ENCODE data around the gene BRPF1.

BRPF1 gene

DNA sequence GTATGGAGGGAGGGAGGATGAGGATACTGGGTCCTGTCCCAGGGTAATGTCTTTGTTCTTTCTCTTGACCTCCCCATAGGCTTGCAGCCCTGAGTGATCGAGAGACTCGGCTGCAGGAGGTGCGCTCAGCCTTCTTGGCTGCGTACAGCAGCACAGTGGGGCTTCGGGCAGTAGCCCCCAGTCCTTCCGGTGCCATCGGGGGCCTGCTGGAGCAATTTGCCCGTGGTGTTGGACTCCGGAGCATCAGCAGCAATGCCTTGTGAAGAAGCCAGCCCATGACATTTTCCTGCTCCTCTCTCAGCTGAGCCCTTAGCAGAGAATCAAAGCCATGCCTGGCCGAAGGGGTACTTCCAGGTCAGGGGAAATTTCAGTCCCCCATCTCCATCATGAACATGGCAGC, 29.8 kb upstream of the BRPF1 start:
- Histone ChIP-seq H2AFZ (ENCODE audit: low read length, unreplicated experiment) (no peak overlapping the region), H3K36me3 (ENCODE audit: insufficient read depth, low read length) (no peaks in the 10 kb centered on the region), H3K4me1 (ENCODE audit: control insufficient read depth, insufficient read depth, low read length, unreplicated experiment) (peaks cover 3% of the 10 kb centered on the region), H3K4me3 (ENCODE audit: low read depth, low read length) (no peak overlapping the region), H3K27ac (ENCODE audit: low read depth, low read length) (no peak overlapping the region), H3K79me2 (ENCODE audit: control insufficient read depth, insufficient read depth, low read length, unreplicated experiment) (no peaks in the 10 kb centered on the region), H3K27me3 (ENCODE audit: insufficient read depth, low read length) (peaks cover 37% of the 10 kb centered on the region)

DNA sequence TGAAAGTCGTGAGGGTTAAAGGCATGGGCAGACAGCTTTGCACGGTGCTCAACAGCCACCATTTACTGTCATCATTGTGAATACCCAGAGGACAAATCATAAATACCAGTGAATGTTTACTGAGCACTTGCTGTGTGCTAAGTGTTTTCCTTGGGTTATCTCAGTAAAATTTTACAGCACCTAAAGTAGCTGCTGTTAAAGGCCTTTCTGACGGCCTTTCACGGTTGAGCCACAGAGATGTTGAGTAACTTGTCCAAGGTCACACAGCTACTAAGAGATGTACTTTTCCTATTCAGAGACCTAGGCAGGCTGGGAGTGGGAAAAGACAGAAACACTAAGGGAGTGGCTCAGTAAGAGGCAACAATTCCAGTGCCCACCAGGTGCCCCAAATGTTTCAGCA, 28.3 kb upstream of the BRPF1 start:
- H3K79me2 ChIP-seq (ENCODE audit: control insufficient read depth, insufficient read depth, low read length, unreplicated experiment): no peaks in the 10 kb centered on the region
- peaks cover 39% of the 10 kb centered on the region for H3K27me3 ChIP-seq (ENCODE audit: insufficient read depth, low read length)
- H3K4me1 ChIP-seq (ENCODE audit: control insufficient read depth, insufficient read depth, low read length, unreplicated experiment): peaks cover 3% of the 10 kb centered on the region
- H2AFZ ChIP-seq (ENCODE audit: low read length, unreplicated experiment): no peak overlapping the region
- H3K36me3 ChIP-seq (ENCODE audit: insufficient read depth, low read length): no peaks in the 10 kb centered on the region
- H3K4me3 ChIP-seq (ENCODE audit: low read depth, low read length): no peak overlapping the region
- no peak overlapping the region for H3K27ac ChIP-seq (ENCODE audit: low read depth, low read length)

DNA sequence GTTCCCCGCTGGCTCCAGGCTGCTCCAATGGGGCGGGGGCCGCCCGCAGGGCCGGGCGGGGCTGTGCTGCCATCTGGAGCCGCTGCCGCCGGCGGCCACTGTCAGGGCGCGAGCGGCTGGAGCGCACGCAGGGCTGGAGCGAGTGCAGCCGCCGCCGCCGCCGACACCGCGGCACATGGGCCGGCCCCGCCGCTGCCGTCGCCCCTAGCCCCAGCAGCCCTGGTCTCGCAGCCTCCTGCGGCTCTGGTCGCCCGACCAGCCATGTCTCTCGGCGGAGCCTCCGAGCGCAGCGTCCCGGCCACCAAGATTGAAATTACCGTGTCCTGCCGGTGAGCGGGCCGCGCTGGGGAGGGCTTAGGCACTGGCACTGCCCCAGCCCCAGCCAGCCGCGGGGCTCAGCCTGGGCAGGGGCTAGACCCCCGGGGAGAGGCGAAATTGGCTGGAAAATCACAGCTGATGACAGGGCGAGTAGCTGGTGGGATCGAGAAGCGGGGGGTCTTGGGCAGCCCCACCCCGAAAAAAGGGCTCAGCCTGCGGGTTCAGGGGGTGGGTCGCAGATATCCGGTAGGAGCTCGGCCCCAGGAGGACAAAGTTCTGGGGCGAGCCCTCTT, 27.7 kb upstream of the BRPF1 start, which contains the start of gene CPNE9:
CPNE9 (plus strand) TSS at position 98 of the 611 bp plus-strand sequence; CDS start at position 262, 164 bp downstream.
- Histone ChIP-seq H3K4me1 (ENCODE audit: control insufficient read depth, insufficient read depth, low read length, unreplicated experiment) (peaks cover 3% of the 10 kb centered on the region), H3K4me3 (ENCODE audit: low read depth, low read length) (peak within 1 kb of the TSS; percentile 69), H3K36me3 (ENCODE audit: insufficient read depth, low read length) (no peaks in the 10 kb centered on the region), H3K27ac (ENCODE audit: low read depth, low read length) (no peak within 1 kb of the TSS), H3K79me2 (ENCODE audit: control insufficient read depth, insufficient read depth, low read length, unreplicated experiment) (no peaks in the 10 kb centered on the region), H3K27me3 (ENCODE audit: insufficient read depth, low read length) (peaks cover 39% of the 10 kb centered on the region), H2AFZ (ENCODE audit: low read length, unreplicated experiment) (no peak within 1 kb of the TSS)

DNA sequence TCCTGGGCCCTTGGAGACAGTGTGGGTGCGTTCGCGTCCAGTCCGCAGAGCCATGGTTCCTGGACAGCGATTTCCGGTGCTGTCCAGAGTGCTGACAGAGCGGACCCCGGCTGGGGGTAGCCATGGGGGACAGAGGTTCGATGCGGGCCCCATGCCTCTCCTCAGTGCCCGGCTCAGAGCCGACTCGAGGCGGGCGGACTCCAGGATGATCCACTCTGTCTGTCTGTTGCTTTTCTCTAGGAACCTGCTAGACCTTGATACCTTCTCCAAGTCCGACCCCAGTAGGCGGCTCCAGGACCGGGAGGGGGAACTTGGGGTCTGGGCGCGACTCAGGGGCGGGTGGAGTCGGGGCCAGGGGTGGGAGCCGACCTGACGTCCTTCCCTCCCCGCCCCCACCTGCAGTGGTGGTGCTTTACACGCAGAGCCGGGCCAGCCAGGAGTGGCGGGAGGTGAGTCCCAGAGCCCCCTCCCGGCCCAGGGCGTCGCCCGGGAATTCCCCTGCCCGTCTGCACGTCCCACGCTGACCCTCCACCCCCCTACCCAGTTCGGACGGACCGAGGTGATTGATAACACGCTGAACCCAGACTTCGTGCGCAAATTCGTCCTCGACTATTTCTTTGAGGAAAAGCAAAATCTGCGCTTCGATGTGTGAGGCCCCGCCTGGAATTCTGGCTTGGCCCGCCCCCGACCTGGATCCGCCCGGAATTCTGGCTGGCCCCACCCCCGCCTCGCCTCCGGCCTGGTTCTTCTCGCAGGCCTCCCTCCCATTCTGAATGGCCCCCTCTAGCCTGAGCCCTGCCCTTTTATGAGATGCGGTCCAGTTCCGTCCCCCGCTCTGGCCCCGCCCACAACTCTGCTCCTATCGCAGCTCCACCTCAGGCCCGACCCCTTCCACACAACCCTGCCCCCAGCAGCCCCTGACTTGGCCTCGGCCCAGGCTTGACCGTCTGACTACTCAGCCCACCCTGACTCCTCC, 26.9 kb upstream of the BRPF1 start:
- H3K79me2 ChIP-seq (ENCODE audit: control insufficient read depth, insufficient read depth, low read length, unreplicated experiment): no peaks in the 10 kb centered on the region
- H3K4me1 ChIP-seq (ENCODE audit: control insufficient read depth, insufficient read depth, low read length, unreplicated experiment): peaks cover 3% of the 10 kb centered on the region
- H3K27ac ChIP-seq (ENCODE audit: low read depth, low read length): no peak overlapping the region
- no peak overlapping the region for H2AFZ ChIP-seq (ENCODE audit: low read length, unreplicated experiment)
- H3K36me3 ChIP-seq (ENCODE audit: insufficient read depth, low read length): no peaks in the 10 kb centered on the region
- H3K27me3 ChIP-seq (ENCODE audit: insufficient read depth, low read length): peaks cover 39% of the 10 kb centered on the region
- peak overlapping the region; percentile 69 for H3K4me3 ChIP-seq (ENCODE audit: low read depth, low read length)

DNA sequence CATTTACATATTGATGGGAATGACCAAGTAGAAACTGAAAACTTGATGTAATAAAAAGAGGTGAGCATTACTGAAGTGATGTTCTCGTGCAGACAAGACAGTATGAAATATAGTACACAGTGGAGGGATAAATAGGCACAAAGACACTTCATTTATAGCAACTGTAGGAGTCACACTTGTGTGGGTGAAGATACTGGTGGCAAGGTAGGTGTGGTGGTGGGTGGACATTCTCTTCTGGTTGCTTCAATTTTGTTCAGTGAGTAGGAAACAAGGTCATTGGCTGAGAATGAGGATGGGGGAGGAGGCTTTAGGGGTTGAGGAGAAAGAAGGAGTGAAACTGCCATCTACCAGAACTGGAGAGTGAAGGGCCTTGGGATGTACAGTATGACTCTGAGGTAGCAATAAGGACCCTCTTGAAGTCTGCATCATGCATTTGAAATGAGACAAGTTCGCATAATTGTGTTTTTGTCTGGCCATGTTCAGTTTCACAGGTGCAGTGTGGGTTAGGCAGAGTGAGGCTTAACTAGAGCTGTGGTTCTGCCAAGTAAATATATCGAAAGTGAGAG, 21.3 kb upstream of the BRPF1 start:
- Histone ChIP-seq H3K4me1 (ENCODE audit: control insufficient read depth, insufficient read depth, low read length, unreplicated experiment) (no peaks in the 10 kb centered on the region), H3K27ac (ENCODE audit: low read depth, low read length) (no peak overlapping the region), H3K4me3 (ENCODE audit: low read depth, low read length) (no peak overlapping the region), H3K36me3 (ENCODE audit: insufficient read depth, low read length) (no peaks in the 10 kb centered on the region), H3K27me3 (ENCODE audit: insufficient read depth, low read length) (peaks cover 47% of the 10 kb centered on the region), H2AFZ (ENCODE audit: low read length, unreplicated experiment) (no peak overlapping the region), H3K79me2 (ENCODE audit: control insufficient read depth, insufficient read depth, low read length, unreplicated experiment) (no peaks in the 10 kb centered on the region)

DNA sequence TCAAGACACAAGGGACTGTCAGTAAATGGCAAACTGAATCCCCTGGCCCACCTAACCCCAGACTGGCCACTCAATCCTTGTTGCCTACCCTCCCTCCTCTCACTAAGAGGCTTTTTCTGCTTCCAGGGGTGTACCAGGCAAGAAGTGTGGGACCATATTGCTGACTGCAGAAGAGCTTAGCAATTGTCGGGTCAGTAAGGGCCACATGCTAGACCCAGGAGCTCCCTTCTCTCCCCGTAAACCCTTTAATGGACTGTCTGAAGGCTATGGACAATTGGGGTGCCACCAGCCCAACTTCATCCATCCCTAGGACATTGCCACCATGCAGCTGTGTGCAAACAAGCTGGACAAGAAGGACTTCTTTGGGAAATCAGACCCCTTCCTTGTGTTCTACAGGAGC, 19.1 kb upstream of the BRPF1 start:
- Histone ChIP-seq H3K4me1 (ENCODE audit: control insufficient read depth, insufficient read depth, low read length, unreplicated experiment) (peaks cover 4% of the 10 kb centered on the region), H3K27me3 (ENCODE audit: insufficient read depth, low read length) (peaks cover 31% of the 10 kb centered on the region), H3K36me3 (ENCODE audit: insufficient read depth, low read length) (no peaks in the 10 kb centered on the region), H3K4me3 (ENCODE audit: low read depth, low read length) (no peak overlapping the region), H3K79me2 (ENCODE audit: control insufficient read depth, insufficient read depth, low read length, unreplicated experiment) (no peaks in the 10 kb centered on the region), H2AFZ (ENCODE audit: low read length, unreplicated experiment) (no peak overlapping the region), H3K27ac (ENCODE audit: low read depth, low read length) (no peak overlapping the region)

DNA sequence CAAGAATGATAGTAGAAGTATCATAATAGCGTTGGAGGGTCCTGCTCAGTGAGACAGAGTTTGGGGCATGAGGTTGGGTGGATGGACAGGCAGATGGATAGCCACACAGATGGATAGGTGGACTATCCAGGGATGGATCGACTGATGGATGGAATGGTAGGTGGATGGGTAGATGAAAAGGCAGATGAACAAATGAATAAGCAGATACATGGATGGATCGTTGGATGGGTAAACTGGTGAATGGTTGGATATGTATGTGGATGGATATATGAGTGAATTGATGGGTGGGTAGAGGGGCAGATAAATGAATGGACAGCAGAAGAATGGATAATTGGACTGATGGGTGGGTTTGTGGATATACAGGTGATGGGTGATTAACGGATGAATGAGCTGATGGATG, 18.4 kb upstream of the BRPF1 start:
- H2AFZ ChIP-seq (ENCODE audit: low read length, unreplicated experiment): no peak overlapping the region
- H3K79me2 ChIP-seq (ENCODE audit: control insufficient read depth, insufficient read depth, low read length, unreplicated experiment): no peaks in the 10 kb centered on the region
- H3K27ac ChIP-seq (ENCODE audit: low read depth, low read length): no peak overlapping the region
- H3K4me1 ChIP-seq (ENCODE audit: control insufficient read depth, insufficient read depth, low read length, unreplicated experiment): peaks cover 4% of the 10 kb centered on the region
- H3K27me3 ChIP-seq (ENCODE audit: insufficient read depth, low read length): peaks cover 34% of the 10 kb centered on the region
- no peak overlapping the region for H3K4me3 ChIP-seq (ENCODE audit: low read depth, low read length)
- no peaks in the 10 kb centered on the region for H3K36me3 ChIP-seq (ENCODE audit: insufficient read depth, low read length)

DNA sequence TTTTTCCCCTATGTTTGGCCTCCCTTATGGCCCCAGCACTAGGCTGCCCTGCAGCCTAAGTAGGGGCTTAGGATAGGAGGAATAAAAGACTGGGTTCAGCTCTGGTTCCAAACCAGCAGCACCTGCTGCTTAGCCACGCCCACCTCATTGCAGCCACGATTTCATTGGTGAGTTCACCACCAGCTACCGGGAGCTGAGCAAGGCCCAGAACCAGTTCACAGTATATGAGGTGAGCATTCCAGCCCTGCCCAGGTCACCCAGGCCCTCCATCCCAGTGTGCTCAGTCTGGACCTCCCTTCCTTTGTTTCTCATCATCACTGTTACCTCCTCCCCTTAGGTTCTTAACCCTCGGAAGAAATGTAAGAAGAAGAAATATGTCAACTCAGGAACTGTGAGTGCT, 16.4 kb upstream of the BRPF1 start:
- H3K27me3 ChIP-seq (ENCODE audit: insufficient read depth, low read length): peaks cover 33% of the 10 kb centered on the region
- H3K79me2 ChIP-seq (ENCODE audit: control insufficient read depth, insufficient read depth, low read length, unreplicated experiment): no peaks in the 10 kb centered on the region
- peak overlapping the region; percentile 42 for H2AFZ ChIP-seq (ENCODE audit: low read length, unreplicated experiment)
- H3K36me3 ChIP-seq (ENCODE audit: insufficient read depth, low read length): no peaks in the 10 kb centered on the region
- peaks cover 4% of the 10 kb centered on the region for H3K4me1 ChIP-seq (ENCODE audit: control insufficient read depth, insufficient read depth, low read length, unreplicated experiment)
- H3K27ac ChIP-seq (ENCODE audit: low read depth, low read length): no peak overlapping the region
- no peak overlapping the region for H3K4me3 ChIP-seq (ENCODE audit: low read depth, low read length)

DNA sequence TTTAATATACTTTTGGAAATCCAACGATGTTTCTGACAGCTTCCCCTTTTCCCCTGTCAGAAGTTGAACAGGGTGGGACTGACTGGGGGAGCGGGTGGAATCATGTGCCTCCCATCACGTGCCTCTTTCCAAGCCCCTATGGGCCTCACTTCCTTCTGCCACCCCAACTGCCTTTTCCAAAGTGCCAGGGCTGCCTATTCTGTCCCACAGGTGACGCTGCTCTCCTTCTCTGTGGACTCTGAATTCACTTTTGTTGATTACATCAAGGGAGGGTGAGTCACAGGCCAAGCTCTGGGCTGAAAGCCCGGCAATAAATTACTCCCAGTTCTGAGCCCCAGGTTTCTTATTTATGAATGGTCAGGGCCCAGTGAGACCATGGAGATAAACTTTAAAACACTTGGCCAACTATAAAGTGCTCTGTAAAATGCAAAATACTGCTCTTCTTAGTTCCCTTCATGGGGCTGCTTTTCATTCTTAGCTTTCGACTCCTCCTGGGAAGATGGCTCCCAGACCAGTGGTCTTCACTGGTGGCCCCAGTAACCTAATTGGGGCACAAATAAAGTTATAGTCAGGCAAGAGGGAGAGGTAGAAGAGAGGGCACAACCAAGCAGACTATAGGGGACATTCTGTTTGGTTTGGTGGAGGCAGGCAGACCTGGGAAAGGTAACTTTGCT, 15.6 kb upstream of the BRPF1 start:
- Histone ChIP-seq H3K79me2 (ENCODE audit: control insufficient read depth, insufficient read depth, low read length, unreplicated experiment) (no peaks in the 10 kb centered on the region), H3K36me3 (ENCODE audit: insufficient read depth, low read length) (no peaks in the 10 kb centered on the region), H2AFZ (ENCODE audit: low read length, unreplicated experiment) (peak overlapping the region; percentile 42), H3K27ac (ENCODE audit: low read depth, low read length) (no peak overlapping the region), H3K4me1 (ENCODE audit: control insufficient read depth, insufficient read depth, low read length, unreplicated experiment) (peaks cover 8% of the 10 kb centered on the region), H3K27me3 (ENCODE audit: insufficient read depth, low read length) (peaks cover 25% of the 10 kb centered on the region), H3K4me3 (ENCODE audit: low read depth, low read length) (no peak overlapping the region)

DNA sequence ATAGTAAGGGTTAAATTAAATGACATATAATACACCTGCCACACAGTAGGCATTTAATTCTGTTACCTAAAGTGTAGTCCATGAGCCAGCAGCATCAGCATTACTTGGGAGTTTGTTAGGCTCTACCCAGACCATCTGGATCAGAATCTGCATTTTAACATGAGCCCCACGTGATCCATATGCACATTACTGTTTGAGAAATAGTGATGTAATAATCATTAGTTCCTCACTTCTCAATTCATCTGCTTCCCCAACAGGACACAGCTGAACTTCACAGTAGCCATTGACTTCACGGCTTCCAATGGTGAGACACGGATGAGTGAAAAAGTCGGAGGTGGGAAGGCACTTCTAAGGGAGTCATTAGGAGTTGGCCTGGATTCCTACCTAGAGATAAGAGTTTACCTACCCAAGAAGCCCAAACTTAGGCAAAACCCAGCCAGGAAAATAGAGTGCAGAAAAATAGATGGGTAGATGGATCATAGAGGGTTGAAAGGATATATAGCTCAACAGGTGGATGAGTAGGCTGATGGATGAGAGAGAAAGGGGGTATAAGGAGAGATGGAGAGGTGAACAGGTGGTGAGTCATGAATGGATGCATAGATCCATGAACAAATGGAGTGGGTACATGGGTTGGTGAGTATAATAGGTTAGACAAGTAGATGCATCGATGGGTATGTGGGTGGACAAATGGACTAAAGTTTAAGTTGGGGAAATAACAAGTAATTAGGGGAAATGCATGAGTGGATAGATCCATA, 14.6 kb upstream of the BRPF1 start:
- Histone ChIP-seq H3K27me3 (ENCODE audit: insufficient read depth, low read length) (peaks cover 19% of the 10 kb centered on the region), H3K36me3 (ENCODE audit: insufficient read depth, low read length) (no peaks in the 10 kb centered on the region), H3K4me3 (ENCODE audit: low read depth, low read length) (no peak overlapping the region), H2AFZ (ENCODE audit: low read length, unreplicated experiment) (no peak overlapping the region), H3K4me1 (ENCODE audit: control insufficient read depth, insufficient read depth, low read length, unreplicated experiment) (peaks cover 12% of the 10 kb centered on the region), H3K79me2 (ENCODE audit: control insufficient read depth, insufficient read depth, low read length, unreplicated experiment) (no peaks in the 10 kb centered on the region), H3K27ac (ENCODE audit: low read depth, low read length) (no peak overlapping the region)
